ENCODE measurements around the gene SWI5.

GRCh38 chr9:128246471-128246870, 29.6 kb upstream of the SWI5 start:
- TF ChIP-seq CTCF (IDR thresholded peaks at IDR 0.05) (no peak), POLR2A (IDR thresholded peaks at IDR 0.05) (no peak)

Measured in prostate gland (tissue), 2 donors.